ENCODE data around the gene CCDC30.

DNA sequence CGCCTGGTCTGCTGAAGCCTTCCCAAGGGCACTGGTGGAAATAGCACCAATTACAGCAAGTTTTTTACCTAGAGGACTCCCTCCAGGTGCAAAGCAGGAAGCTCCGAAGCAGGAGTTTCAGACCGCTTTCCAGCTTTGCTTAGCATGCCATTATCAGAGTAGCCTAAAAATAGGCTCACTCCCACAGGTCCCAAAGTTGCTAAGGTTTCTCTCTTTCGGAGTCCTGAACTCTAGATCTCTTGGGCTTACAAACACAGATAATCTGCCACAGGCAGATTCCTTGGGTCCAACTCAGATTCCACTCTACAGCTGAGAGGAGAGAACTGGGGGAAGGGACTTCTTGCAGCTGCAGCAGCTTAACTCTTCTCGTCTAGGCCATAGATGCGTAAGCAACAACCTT lies 29.7 kb upstream of the CCDC30 start:
- TF ChIP-seq, protein P1, sequence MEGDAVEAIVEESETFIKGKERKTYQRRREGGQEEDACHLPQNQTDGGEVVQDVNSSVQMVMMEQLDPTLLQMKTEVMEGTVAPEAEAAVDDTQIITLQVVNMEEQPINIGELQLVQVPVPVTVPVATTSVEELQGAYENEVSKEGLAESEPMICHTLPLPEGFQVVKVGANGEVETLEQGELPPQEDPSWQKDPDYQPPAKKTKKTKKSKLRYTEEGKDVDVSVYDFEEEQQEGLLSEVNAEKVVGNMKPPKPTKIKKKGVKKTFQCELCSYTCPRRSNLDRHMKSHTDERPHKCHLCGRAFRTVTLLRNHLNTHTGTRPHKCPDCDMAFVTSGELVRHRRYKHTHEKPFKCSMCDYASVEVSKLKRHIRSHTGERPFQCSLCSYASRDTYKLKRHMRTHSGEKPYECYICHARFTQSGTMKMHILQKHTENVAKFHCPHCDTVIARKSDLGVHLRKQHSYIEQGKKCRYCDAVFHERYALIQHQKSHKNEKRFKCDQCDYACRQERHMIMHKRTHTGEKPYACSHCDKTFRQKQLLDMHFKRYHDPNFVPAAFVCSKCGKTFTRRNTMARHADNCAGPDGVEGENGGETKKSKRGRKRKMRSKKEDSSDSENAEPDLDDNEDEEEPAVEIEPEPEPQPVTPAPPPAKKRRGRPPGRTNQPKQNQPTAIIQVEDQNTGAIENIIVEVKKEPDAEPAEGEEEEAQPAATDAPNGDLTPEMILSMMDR (conservative IDR thresholded peaks at IDR 0.05): no peak
- no peak for TF ChIP-seq ZFX (IDR thresholded peaks at IDR 0.05)
